Renal cortex interstitium (tissue), 15 donors: Measurements from ENCODE around the gene SEMA3A. TPM values are rescaled to one million over a fixed set of nuclear protein-coding genes. Genes with fewer than 3 reads are reported as not detected.
"Not testable (repeated sequence)": the region's sequence is repeated elsewhere in the genome, so short reads cannot be mapped to it uniquely, and the experiment has no call there.

Source experiments
- DNase-seq, 11 donors: peaks; one replicate each; pipeline ENCODE4 v3.0.0-alpha.2; 2013; ENCODE audit warnings: low read depth in 9 of 11, low spot score in 4 of 11; ENCODE audit errors: extremely low read depth in 1 of 11
- long read RNA-seq, 16 experiments: transcript quantifications; one replicate each; lab custom pipeline, GENCODE V29; 2026
- polyA plus RNA-seq, 3 donors: library from polyadenylated mRNA; unstranded; fragments of 120-200 nt; gene quantifications; one replicate each; pipeline ENCODE4 v1.2.1, GENCODE V29; 2013; ENCODE audit not compliant: insufficient read length in 3 of 3

The SEMA3A gene
- polyA plus RNA-seq: 10 to 100 TPM; 10.8 to 16.4 (median 15.6) TPM
- long read RNA-seq, donor 1: 0 reads
- long read RNA-seq, donor 2: 0 reads
- long read RNA-seq, donor 3, full-length matches to known transcripts: 3 of 3 reads
- long read RNA-seq, donor 3, partial matches to known transcripts: 0 of 3 reads
- long read RNA-seq, donor 3, other reads (novel, unspliced or antisense): 0 of 3 reads
- long read RNA-seq, donor 4, full-length matches to known transcripts: 1 of 1 reads
- long read RNA-seq, donor 4, partial matches to known transcripts: 0 of 1 reads
- long read RNA-seq, donor 4, other reads (novel, unspliced or antisense): 0 of 1 reads
- long read RNA-seq, donor 5: 0 reads
- long read RNA-seq, donor 6, full-length matches to known transcripts: 1 of 6 reads
- long read RNA-seq, donor 6, partial matches to known transcripts: 5 of 6 reads
- long read RNA-seq, donor 6, other reads (novel, unspliced or antisense): 0 of 6 reads
- long read RNA-seq, donor 7, full-length matches to known transcripts: 2 of 2 reads
- long read RNA-seq, donor 7, partial matches to known transcripts: 0 of 2 reads
- long read RNA-seq, donor 7, other reads (novel, unspliced or antisense): 0 of 2 reads
- long read RNA-seq, donor 8: 0 reads
- long read RNA-seq, donor 9, full-length matches to known transcripts: 2 of 2 reads
- long read RNA-seq, donor 9, partial matches to known transcripts: 0 of 2 reads
- long read RNA-seq, donor 9, other reads (novel, unspliced or antisense): 0 of 2 reads
- long read RNA-seq, donor 10: 0 reads
- long read RNA-seq, donor 11, full-length matches to known transcripts: 2 of 2 reads
- long read RNA-seq, donor 11, partial matches to known transcripts: 0 of 2 reads
- long read RNA-seq, donor 11, other reads (novel, unspliced or antisense): 0 of 2 reads
- long read RNA-seq, donor 12: 0 reads
- long read RNA-seq, donor 13: 0 reads
- long read RNA-seq, donor 14, full-length matches to known transcripts: 4 of 4 reads
- long read RNA-seq, donor 14, partial matches to known transcripts: 0 of 4 reads
- long read RNA-seq, donor 14, other reads (novel, unspliced or antisense): 0 of 4 reads
- long read RNA-seq, donor 15: 0 reads
- long read RNA-seq, donor 16, full-length matches to known transcripts: 3 of 34 reads
- long read RNA-seq, donor 16, partial matches to known transcripts: 31 of 34 reads
- long read RNA-seq, donor 16, other reads (novel, unspliced or antisense): 0 of 34 reads

- DNase-seq: peak in 7 of 11 donors; percentile 34 to 53 (median 48)
Measured at GRCh38 chr7:84194484-84195271, at the start of gene SEMA3A. Gene SEMA3A, minus strand, starts transcription at chr7:84194789. Its CDS starts 203 bp downstream, at chr7:84194586.

- DNase-seq: not testable (repeated sequence)
Measured at GRCh38 chr7:84243037-84243436, 48.4 kb upstream of the SEMA3A start.

- no peak for DNase-seq
Measured at GRCh38 chr7:84238596-84238995, 44.0 kb upstream of the SEMA3A start.

GRCh38 chr7:84237533-84238173 is 43.1 kb upstream of the SEMA3A start:
- DNase-seq: no peak

- no peak for DNase-seq
Measured at GRCh38 chr7:84236398-84236797, 41.8 kb upstream of the SEMA3A start.

DNA sequence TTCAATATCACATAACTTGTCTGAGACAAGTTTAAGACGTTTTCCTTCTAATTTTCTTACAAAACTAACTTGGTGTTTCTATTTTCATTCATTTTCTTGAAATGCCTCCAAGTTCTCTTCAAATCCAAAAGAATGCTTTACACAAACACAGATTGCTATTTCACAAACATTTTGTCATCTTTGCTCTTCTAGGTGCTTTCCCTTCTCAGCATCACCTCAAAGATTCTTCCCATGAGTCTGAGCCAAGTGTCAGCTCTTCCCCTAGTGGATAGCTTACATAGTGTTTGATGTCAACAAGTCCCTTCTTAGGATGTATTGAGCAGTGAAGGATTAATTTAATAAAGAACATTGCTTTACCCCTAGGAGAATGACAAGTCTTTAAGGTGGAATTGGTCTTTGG is 38.1 kb upstream of the SEMA3A start:
- no peak for DNase-seq

GRCh38 chr7:84231157-84231556 is 36.6 kb upstream of the SEMA3A start:
- no peak for DNase-seq

GRCh38 chr7:84230491-84230890 is 35.9 kb upstream of the SEMA3A start:
- DNase-seq: no peak

DNA sequence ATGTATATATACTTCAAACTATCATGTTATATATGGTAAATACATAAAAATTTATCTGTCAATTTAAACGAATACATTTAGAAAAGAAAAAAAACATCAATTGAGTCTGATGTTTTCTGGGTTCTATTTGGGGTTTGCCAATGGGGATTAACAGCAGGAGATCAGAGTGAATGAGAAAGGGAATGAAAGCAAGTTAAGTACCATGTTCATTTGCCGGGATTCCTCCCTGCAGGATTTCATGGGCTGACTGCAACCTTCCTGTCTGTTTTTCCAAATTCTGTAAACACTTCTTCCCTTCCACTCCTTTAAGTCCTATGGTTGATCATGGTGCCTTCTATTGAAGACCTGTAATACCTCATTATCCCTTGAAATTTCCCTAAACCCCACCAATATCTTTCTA is 33.9 kb upstream of the SEMA3A start:
- no peak for DNase-seq

GRCh38 chr7:84226759-84227158 is 32.2 kb upstream of the SEMA3A start:
- DNase-seq: no peak

DNA sequence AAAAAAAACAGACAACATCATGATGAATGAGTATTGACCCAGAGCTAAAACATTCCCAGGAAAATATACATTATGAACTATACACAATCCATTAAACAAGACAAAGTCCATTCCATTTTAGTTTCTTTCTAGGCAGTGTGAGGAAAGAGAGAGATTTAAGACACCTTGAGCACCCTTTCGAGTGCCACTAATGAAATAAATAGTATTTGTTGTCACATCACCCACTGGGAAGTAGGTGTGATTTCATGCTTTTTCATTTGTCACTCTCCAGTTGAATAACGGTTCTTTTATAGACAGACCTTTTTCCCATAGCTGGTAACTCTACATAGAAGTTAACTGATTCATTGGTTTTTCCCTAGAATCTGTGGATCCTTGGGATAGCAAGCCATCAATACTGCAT is 29.9 kb upstream of the SEMA3A start:
- no peak for DNase-seq

DNA sequence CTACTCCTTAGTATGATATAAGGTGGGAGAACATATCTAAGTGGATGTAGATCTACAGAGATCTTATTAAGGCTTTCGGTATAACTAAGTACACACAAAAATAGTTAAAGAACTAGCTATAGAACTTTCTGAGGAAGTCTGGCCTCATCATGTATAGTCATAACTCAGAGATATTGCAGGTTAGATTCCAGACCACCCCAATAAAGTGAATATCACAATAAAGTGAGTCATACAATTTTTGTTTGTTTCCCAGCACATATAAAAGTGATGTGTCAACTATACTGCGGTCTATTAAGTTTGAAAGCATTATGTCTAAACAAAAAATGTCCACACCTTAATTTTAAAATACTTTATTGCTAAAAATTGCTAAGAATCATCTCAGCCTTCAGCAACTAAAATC is 24.7 kb upstream of the SEMA3A start:
- DNase-seq: no peak

- DNase-seq: peak in 1 of 11 donors; percentile 2
Measured at GRCh38 chr7:84218681-84219080, 24.1 kb upstream of the SEMA3A start.

GRCh38 chr7:84216472-84216871 is 21.9 kb upstream of the SEMA3A start:
- DNase-seq: no peak

GRCh38 chr7:84214757-84215156 is 20.2 kb upstream of the SEMA3A start:
- not testable (repeated sequence) for DNase-seq

DNA sequence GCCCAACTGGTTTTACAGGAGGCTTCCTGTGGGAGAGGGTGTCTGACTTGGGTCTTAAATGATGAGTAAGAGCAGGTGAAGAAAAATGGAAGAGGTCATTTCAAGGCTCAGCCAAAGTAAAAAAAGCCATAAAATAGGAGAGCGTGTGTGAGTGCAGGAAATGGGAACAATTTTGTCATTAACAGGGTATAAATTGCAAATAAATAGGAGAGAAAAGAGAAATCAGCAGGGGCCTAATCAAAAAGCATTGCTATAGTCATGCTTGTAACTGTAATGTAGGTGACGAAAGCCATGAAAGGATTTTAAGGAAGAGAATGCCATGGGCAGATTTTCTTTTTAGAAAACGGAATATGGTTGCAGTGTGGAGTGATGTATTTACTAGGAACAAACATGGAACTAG is 15.7 kb upstream of the SEMA3A start:
- DNase-seq: no peak

DNA sequence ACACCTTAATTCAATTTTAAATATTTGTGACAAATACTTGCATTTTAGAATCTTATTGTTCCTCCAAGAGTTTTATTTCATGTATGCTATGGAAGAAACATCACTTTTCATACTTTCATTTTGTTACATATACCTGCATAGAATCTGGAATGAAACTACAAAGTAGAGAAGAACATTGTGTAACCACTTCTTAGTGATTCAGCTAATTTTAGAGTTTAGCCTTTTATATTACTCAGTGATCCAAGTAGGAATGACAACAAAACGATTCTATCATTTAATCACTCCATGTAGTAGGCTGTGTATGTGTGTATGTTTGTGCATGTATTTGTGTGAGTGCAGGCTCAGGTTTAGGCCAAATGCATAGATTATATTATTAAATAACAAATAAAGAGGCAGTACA is 14.4 kb upstream of the SEMA3A start:
- no peak for DNase-seq

GRCh38 chr7:84207615-84208014 is 13.0 kb upstream of the SEMA3A start:
- no peak for DNase-seq
